IMR-90 (cell line): ENCODE measurements around the gene THYN1. TPM values are rescaled to one million over a fixed set of nuclear protein-coding genes. Genes with fewer than 3 reads are reported as not detected.

Experiments
- ATAC-seq: fragments of 200-7000 bp; cut with Tn5 transposase; 2 replicates; pipeline ENCODE4 v1.9.1; 2020; ENCODE audit warnings: low read depth, mild to moderate bottlenecking, moderate library complexity
- BruUV-seq: library from RNA; stranded (reverse); fragments of 400-500 nt; replicated peaks from 2 replicates; lab custom pipeline; 2021; lab: Mats Ljungman, UMichigan
- CTCF ChIA-PET: fragments of 300-600 bp; formaldehyde crosslinking; extraction: SDS; loops from one replicate; lab custom pipeline; 2021; ENCODE audit warnings: antibody characterized with exemption; lab: Yijun Ruan, JAX
- POLR2A ChIA-PET: fragments of 300-600 bp; sonication (Branson Sonifier 250); formaldehyde crosslinking; loops from one replicate; lab custom pipeline; 2022; ENCODE audit warnings: antibody characterized with exemption; ENCODE audit not compliant: unreplicated experiment; lab: Charles Lee
- DNase-seq: peaks from one replicate; pipeline ENCODE4 v3.0.0; 2013
- H2AFZ ChIP-seq: replicated peaks from 2 replicates; pipeline ENCODE3; 2013; ENCODE audit warnings: low read length, mild to moderate bottlenecking; ENCODE audit not compliant: poor library complexity
- H2AK5ac ChIP-seq: 2 replicates; pipeline ENCODE4 v1.6.1; 2013; ENCODE audit warnings: low read depth, low read length, inconsistent platforms
- H2AK9ac ChIP-seq: replicated peaks from 2 replicates; pipeline ENCODE3; 2013; ENCODE audit warnings: mild to moderate bottlenecking, low read depth, low read length, moderate library complexity; ENCODE audit not compliant: poor library complexity
- H2BK120ac ChIP-seq: 2 replicates; pipeline ENCODE4 v1.6.1; 2013; ENCODE audit warnings: low read depth, low read length, inconsistent platforms
- H2BK15ac ChIP-seq: 3 replicates; pipeline ENCODE4 v1.6.1; 2013; ENCODE audit warnings: low read depth, low read length, inconsistent platforms
- H2BK20ac ChIP-seq: 2 replicates; pipeline ENCODE4 v1.6.1; 2013; ENCODE audit warnings: low read depth, mild to moderate bottlenecking, inconsistent platforms, low read length, moderate library complexity
- H2BK5ac ChIP-seq: 2 replicates; pipeline ENCODE4 v1.6.1; 2013; ENCODE audit warnings: mild to moderate bottlenecking, low read depth, low read length, inconsistent platforms; ENCODE audit not compliant: poor library complexity, severe bottlenecking
- H3K14ac ChIP-seq: replicated peaks from 2 replicates; pipeline ENCODE4 v1.6.1; 2013; ENCODE audit warnings: low read depth, low read length, inconsistent platforms
- H3K18ac ChIP-seq: 2 replicates; pipeline ENCODE4 v1.6.1; 2013; ENCODE audit warnings: low read depth, low read length, control low read depth
- H3K23ac ChIP-seq: 2 replicates; pipeline ENCODE4 v1.6.1; 2013; ENCODE audit warnings: low read depth, low read length, inconsistent platforms
- H3K27ac ChIP-seq: 2 replicates; pipeline ENCODE4 v1.5.1; 2013; ENCODE audit warnings: mild to moderate bottlenecking, control low read depth, low read length; ENCODE audit not compliant: insufficient read depth
- H3K27me3 ChIP-seq: 2 replicates; pipeline ENCODE4 v1.6.1; 2013; ENCODE audit warnings: low read length; ENCODE audit not compliant: control insufficient read depth, insufficient read depth
- H3K36me3 ChIP-seq: 2 replicates; pipeline ENCODE4 v1.6.1; 2013; ENCODE audit warnings: low read length, mixed read lengths; ENCODE audit not compliant: control insufficient read depth, insufficient read depth
- H3K4ac ChIP-seq: 2 replicates; pipeline ENCODE4 v1.6.1; 2013; ENCODE audit warnings: low read depth, low read length, inconsistent platforms
- H3K4me1 ChIP-seq: 2 replicates; pipeline ENCODE4 v1.6.1; 2013; ENCODE audit warnings: low read length, mixed read lengths; ENCODE audit not compliant: control insufficient read depth, insufficient read depth
- H3K4me2 ChIP-seq: 2 replicates; pipeline ENCODE4 v1.6.1; 2013; ENCODE audit warnings: low read depth, mild to moderate bottlenecking, control low read depth, low read length, moderate library complexity
- H3K4me3 ChIP-seq: 2 replicates; pipeline ENCODE4 v1.5.1; 2013; ENCODE audit warnings: low read depth, mild to moderate bottlenecking, control low read depth, low read length, moderate library complexity; ENCODE audit not compliant: insufficient read depth
- H3K56ac ChIP-seq: 2 replicates; pipeline ENCODE4 v1.6.1; 2013; ENCODE audit warnings: low read length, inconsistent platforms; ENCODE audit not compliant: insufficient read depth; ENCODE audit errors: extremely low read depth
- H3K79me1 ChIP-seq, 2 experiments: 2 replicates each; pipeline ENCODE4 v1.6.1; 2013; ENCODE audit warnings: low read length in 2 of 2, inconsistent platforms in 1 of 2, low read depth in 1 of 2
- H3K9ac ChIP-seq: 2 replicates; pipeline ENCODE4 v1.6.1; 2013; ENCODE audit warnings: low read depth, low read length, control low read depth
- H3K9me1 ChIP-seq: 2 replicates; pipeline ENCODE4 v1.6.1; 2013; ENCODE audit warnings: low read length, inconsistent platforms; ENCODE audit not compliant: insufficient read depth
- H3K9me3 ChIP-seq: 2 replicates; pipeline ENCODE4 v1.6.1; 2013; ENCODE audit warnings: low read length; ENCODE audit not compliant: control insufficient read depth, insufficient read depth
- H4K20me1 ChIP-seq: 2 replicates; pipeline ENCODE4 v1.6.1; 2013; ENCODE audit warnings: low read length, inconsistent platforms; ENCODE audit not compliant: insufficient read depth
- H4K5ac ChIP-seq: 2 replicates; pipeline ENCODE4 v1.6.1; 2013; ENCODE audit warnings: mild to moderate bottlenecking, low read depth, low read length, control low read depth
- H4K8ac ChIP-seq, 2 experiments: 2 replicates each; pipeline ENCODE4 v1.6.1; 2013; ENCODE audit warnings: low read depth in 2 of 2, low read length in 2 of 2, control low read depth in 1 of 2, inconsistent platforms in 1 of 2
- H4K91ac ChIP-seq: 2 replicates; pipeline ENCODE4 v1.6.1; 2013; ENCODE audit warnings: low read depth, low read length, inconsistent platforms; ENCODE audit not compliant: insufficient read depth
- MAZ ChIP-seq: IDR thresholded peaks from 2 replicates; pipeline ENCODE4 v1.6.1; 2012; ENCODE audit warnings: low read depth, mild to moderate bottlenecking, low read length, improper control_type of control experiment, moderate library complexity, borderline replicate concordance
- MXI1 ChIP-seq: IDR thresholded peaks from 2 replicates; pipeline ENCODE4 v1.6.1; 2012; ENCODE audit warnings: low read depth, mild to moderate bottlenecking, low read length, moderate library complexity, borderline replicate concordance
- WGBS, 2 experiments: methylation state at CpG; one replicate each; pipeline versions ENCODE4 v1.1.5 to v1.1.7; 2013; ENCODE audit warnings: missing lambda C conversion rate in 2 of 2; ENCODE audit not compliant: insufficient read length in 1 of 2; ENCODE audit errors: extremely low coverage in 2 of 2; 5-methylcytosine and 5-hydroxymethylcytosine counted together
- dilution Hi-C: fragments of 300-500 bp; cut with HindIII; formaldehyde crosslinking; loops from one replicate; pipeline ENCODE4 v1.14.3; 2018; ENCODE audit warnings: low sequenced_read_pairs; ENCODE audit not compliant: unreplicated experiment
- in situ Hi-C: fragments of 300-500 bp; cut with MboI; formaldehyde crosslinking; loops from 3 replicates; pipeline ENCODE4 v1.14.3; 2019; ENCODE audit warnings: low sequenced_read_pairs, inconsistent platforms, mixed read lengths
- intact Hi-C: fragments of 100-400 bp; cut with micrococcal nuclease; formaldehyde crosslinking; loops from 2 replicates; pipeline ENCODE4 v1.10.0; 2022
- polyA plus RNA-seq, 3 experiments: library from polyadenylated mRNA; depleted of rRNA; stranded (reverse); fragments of >200 nt; gene quantifications; 2 replicates each; pipeline ENCODE4 v1.2.3, GENCODE V29; 2012; ENCODE audit warnings: low replicate concordance in 1 of 3
- total RNA-seq: library from RNA; depleted of rRNA; stranded (reverse); fragments of >200 nt; gene quantifications from 2 replicates; pipeline ENCODE4 v1.2.3, GENCODE V29; 2012

The THYN1 gene
- total and polyA plus RNA-seq, 2 of the 4 experiments (the other 2 are of a cell fraction) = 43.1 to 72.1 TPM

- Histone ChIP-seq H3K14ac (peak overlapping the region; percentile 79), H2BK20ac (no peak overlapping the region), H3K23ac (peak overlapping the region; percentile 91), H2BK15ac (no peak overlapping the region), H2AK9ac (peak overlapping the region; percentile 92), H4K8ac (peak overlapping the region; percentile 41 to 53; a peak in 3 of 4 replicates), H3K27me3 (no peaks in the 10 kb centered on the region), H3K4ac (peak overlapping the region; percentile 77), H3K9me3 (no peaks in the 10 kb centered on the region), H3K4me1 (peaks cover 3% of the 10 kb centered on the region; the same call in 1 of the 2 replicates), H3K9me1 (peaks cover 12% of the 10 kb centered on the region), H2BK120ac (no peak overlapping the region), H3K56ac (no peak overlapping the region; the same call in 1 of the 2 replicates), H2AFZ (peak overlapping the region; percentile 88), H3K4me3 (peak overlapping the region; percentile 70), H3K9ac (peak overlapping the region; percentile 91), H3K79me1 (peaks cover 17 to 49% of the 10 kb centered on the region in 2 experiments), H3K36me3 (no peaks in the 10 kb centered on the region), H4K5ac (peak overlapping the region; percentile 21; the same call in 1 of the 2 replicates), H3K18ac (peak overlapping the region; percentile 24; the same call in 1 of the 2 replicates), H4K20me1 (peaks cover 21% of the 10 kb centered on the region), H2BK5ac (peak overlapping the region; percentile 62), H2AK5ac (0 out of 2 replicates have a peak overlapping the region, but pooled peaks have one; percentile 27), H4K91ac (peak overlapping the region; percentile 39; the same call in 1 of the 2 replicates), H3K4me2 (peak overlapping the region; percentile 86), H3K27ac (peak overlapping the region; percentile 82)
- ChIA-PET CTCF (no interaction called here), POLR2A (interaction anchor here (0.6 kb wide), 1 partner anchor 42 kb away, joined by 3 read pairs; no protein-coding TSS in a partner anchor)
- dilution Hi-C loops (no loop called here), in situ Hi-C loops (no loop called here), intact Hi-C loops (loop anchor here (1.0 to 10.0 kb wide), 3 partner anchors 28 to 300 kb away; partner anchors contain the start of genes ACAD8 and THYN1)
- peak; percentile 50 for ATAC-seq
- TF ChIP-seq MXI1 = peak; percentile 54; the same call in 1 of the 2 replicates
- TF ChIP-seq MAZ = no peak
- BruUV-seq = TSS peak; percentile 34
- peak; percentile 7 for DNase-seq
- 0% methylated on average over 17 of the region's 93 CpGs; no CpG with 5 or more reads in 1 of the 2 experiments for WGBS, 2 experiments
These were observed 28.2 kb downstream of the THYN1 start for GRCh38 chr11:134224710-134225664.
